GM18867 (cell line): ENCODE data around the gene CHAC2.
A peak's percentile ranks its signal among the peaks of the same experiment; 100 is the strongest.
"Not testable (repeated sequence)": the region's sequence is repeated elsewhere in the genome, so short reads cannot be mapped to it uniquely, and the experiment has no call there.

ENCODE experiments used
- ATAC-seq: cut with Tn5 transposase; IDR thresholded peaks from one replicate; pipeline ENCODE4 v1.9.1; 2021; ENCODE audit warnings: mild to moderate bottlenecking, moderate library complexity; ENCODE audit not compliant: unreplicated experiment

CHAC2 gene

GRCh38 chr2:53767405-53768241, at the start of gene CHAC2:
Gene CHAC2, plus strand, starts transcription at chr2:53767804. Its CDS starts 83 bp downstream, at chr2:53767887.
- peak; percentile 91 for ATAC-seq

GRCh38 chr2:53720944-53721343, 46.7 kb upstream of the CHAC2 start:
- ATAC-seq = not testable (repeated sequence)

DNA sequence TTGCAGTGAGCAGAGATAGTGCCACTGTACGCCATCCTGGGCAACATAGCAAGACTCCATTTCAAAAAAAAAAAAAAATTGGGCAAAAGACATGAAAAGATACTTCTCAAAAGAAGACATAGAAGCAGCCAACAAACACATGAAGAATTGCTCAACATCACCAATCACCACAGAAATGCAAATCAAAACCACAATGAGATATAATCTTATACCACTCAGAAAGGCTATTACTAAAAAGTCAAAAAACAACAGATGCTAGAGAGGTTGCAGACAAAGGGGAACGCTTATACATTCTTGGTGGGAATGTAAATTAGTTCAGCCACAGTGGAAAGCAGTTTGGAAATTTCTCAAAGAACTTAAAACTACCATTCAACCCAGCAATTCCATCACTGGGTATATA, 43.1 kb upstream of the CHAC2 start:
- ATAC-seq = no peak

DNA sequence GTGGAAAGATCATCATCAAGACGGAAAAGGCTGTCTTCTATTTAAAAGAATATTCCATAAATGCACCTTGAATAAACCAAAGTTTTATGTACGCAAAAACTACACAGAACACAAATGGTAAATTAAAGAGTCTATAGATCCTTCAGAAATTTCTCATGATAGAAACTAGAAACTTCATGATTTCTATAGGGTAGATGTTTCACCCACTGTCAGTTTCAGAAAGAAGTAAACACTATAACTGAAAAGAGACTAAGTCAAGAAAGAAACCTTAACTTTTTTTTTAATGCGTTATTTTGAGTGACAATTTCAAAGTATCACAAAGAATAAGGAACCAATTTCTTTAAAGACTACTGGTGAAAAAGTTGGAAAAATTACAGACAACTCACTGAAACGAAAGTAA, 41.9 kb upstream of the CHAC2 start:
- no peak for ATAC-seq

GRCh38 chr2:53727921-53728320, 39.7 kb upstream of the CHAC2 start:
- ATAC-seq = no peak

GRCh38 chr2:53729143-53729762, 38.4 kb upstream of the CHAC2 start:
- ATAC-seq = no peak

GRCh38 chr2:53737091-53737490, 30.5 kb upstream of the CHAC2 start:
- ATAC-seq = no peak

DNA sequence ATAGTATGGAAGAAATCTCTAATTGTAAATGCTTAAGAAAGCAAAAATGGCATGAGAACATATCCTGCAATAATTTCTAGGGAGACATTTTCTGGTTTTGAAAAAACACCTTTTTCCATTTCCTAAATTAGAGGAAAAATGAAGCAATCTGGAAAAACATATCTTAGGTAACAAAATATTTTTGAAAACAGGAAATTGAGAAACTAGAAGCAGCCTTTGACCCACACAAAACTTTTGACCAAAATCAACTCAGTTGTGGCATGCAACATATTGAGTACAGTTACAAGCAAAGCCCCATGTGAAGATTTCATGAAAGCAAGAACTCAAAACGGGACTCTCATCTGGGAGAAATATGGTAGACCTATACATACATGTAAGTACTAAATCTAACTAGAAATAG, 28.6 kb upstream of the CHAC2 start:
- no peak for ATAC-seq

DNA sequence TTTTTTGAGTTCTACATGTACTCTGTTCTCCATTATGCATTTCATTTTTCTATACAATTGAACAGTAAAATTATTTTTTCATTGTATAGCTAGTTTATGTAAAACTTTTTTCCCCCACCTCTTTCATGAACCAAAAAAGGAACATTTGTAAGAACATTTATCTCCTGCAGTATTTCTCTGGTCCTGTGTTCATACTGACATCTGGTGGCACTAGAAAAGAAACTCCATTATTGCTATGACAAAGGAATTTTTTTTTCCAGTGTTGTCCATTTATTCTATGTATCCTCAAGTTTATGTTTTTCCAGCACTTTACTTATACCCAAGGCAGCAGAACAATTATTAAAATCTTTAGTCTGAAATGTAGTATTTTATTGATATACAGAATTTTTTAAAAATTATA, 27.4 kb upstream of the CHAC2 start:
- ATAC-seq = no peak

DNA sequence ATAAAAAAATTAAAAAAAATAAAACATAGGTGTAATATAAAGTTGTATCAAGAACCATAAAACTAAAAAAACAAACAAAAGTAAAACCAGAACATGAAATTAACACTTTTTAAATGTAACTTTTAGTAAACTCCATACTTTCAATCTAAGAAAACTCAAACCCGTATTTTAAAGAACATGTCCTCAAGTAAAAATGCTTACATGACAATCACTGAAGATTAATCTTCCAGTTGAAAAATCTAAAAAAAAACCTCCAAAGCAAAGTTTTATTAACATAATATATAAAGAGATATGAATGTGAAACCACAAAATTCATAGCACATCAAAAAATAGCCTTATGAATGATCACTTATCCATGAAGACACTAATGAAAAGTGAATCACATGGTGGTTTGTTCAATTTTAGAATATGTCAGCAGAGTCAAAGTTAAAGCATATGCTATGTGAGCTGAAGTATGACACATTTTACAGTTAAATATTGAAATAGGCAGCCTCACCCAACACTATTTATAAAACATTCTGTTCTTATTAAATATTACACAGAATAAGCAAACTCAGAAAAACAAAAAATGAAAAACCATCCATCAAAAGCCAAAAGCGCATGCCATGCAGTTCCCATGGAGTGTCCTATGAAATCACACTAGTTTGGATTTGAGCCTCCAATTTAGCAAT, 23.1 kb upstream of the CHAC2 start:
- ATAC-seq = no peak

DNA sequence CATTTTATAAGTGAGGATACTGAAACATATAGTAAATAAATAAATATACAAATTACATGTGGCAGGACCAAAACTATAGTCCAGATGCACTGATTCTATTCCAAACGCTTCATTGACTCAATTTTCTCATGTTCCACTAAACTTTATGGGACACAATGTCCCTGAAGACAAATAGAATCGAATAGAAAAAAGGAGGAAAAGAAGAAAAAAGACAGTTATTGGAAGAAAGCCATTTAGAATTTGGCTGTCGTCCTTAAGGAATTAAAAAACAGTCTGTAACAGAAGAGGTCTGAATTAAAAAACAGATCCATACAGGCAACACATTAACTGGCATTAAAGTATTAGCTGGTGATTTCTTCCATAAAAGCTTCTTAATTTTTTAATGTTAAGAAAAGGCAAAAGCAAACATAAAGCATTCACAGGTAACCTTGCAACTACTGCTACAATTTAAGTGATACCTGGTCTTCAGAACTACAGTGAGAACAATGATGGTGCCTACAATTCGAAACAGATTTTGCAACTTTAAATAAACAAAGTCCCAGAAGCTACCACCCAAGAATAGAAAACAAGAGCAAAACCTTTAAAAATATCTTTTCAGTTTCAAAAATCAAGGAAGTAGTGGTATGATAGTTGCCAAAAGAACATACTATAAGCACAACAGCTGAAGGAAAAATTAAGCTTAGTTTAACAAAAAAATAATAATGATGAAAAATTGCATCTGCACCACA, 17.4 kb upstream of the CHAC2 start:
- ATAC-seq = no peak

DNA sequence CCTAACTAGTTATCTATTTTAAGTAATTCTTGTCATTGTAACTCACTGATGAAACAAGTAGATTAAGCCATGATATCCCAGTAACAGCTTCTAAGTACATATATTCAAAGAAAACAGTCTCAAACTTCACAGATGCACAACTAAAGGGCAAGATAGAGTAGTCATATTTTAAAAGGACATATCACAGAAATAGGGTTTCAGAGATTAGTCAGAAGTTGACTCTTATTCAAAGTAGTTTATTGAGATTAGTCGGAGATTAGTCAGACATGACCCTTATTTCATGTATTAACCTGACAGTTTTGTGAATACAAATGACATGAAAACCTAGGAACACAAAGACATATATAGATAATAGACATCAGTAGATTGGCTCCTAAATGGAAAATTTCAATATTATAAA, 15.9 kb upstream of the CHAC2 start:
- peak; percentile 97 for ATAC-seq

DNA sequence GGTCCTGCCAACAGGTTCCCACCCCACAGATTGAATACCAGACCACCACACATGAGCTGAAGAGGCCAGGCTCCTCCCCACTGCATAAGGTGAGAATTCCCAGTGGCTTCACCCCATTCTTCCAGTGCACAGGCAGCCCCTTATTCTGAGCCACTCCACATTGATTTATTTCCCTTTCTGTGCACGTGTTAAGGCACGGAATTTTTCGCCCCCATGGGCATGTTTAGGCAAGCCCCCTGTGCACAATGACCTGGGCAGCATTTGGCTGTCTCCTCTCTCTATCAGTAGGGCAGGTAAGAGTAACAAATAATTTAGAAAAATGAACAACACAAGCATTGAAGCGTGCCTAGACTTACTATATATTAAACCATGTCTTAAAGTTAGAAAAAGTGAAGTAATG, 15.2 kb upstream of the CHAC2 start:
- ATAC-seq = no peak

- no peak for ATAC-seq
These were observed 14.6 kb upstream of the CHAC2 start for GRCh38 chr2:53753041-53753440.

GRCh38 chr2:53755121-53755520, 12.5 kb upstream of the CHAC2 start:
- ATAC-seq = no peak

- ATAC-seq = no peak
These were observed 11.0 kb upstream of the CHAC2 start for GRCh38 chr2:53756644-53757043.

DNA sequence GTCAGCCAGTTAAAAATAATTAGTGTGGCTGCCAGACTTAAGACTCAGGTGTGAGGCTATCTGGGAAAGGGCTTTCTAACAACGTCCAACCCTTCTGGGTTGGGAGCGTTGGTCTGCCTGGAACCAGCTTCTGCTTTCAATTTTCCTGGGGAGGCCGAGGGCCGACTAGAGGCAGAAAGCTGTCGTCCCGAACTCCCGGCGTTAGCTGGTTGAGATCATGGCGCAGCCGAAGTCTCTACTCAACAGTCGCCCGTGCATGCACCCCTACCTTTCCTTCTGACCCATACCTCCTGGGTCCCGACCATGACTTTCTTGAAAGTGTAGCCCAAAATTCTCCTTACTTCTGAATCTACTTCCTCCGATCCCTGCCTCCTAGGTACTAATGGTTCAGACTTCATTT, 10.4 kb upstream of the CHAC2 start:
- not testable (repeated sequence) for ATAC-seq

DNA sequence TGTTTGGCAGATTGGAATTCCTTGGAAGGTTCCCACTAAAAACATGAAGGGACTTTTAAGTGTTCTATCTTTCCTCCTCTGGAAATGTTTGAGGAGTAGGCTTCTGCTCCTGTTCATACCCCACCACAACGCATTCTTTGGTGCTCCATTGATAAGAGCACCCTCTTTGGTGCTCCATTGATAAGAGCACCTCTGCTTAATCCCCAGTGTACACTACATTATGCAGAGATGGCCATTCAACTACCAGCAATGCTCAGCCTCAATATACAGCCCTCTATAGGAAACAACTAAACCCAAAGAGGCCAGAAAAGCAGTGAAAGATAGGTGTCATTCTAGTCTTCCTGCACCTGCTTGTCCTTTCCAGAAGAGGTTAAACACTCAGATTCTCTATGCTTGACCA, 1.8 kb upstream of the CHAC2 start:
- ATAC-seq = no peak

DNA sequence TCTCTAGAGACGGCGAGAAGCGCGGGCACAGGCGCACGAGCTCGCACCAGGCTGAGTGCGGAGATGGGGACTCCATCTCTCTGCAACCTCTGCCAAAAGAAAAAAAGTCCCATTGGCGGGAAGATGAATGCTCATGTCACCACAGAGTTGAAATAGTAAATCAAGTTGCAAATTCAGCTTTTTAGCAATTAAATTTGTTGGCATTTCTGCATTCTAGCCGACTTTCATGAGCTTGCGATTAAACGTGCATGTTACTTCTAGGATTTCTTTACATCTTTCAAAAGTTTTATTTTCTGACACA, 588 bp downstream of the CHAC2 start:
- ATAC-seq = peak; percentile 54

DNA sequence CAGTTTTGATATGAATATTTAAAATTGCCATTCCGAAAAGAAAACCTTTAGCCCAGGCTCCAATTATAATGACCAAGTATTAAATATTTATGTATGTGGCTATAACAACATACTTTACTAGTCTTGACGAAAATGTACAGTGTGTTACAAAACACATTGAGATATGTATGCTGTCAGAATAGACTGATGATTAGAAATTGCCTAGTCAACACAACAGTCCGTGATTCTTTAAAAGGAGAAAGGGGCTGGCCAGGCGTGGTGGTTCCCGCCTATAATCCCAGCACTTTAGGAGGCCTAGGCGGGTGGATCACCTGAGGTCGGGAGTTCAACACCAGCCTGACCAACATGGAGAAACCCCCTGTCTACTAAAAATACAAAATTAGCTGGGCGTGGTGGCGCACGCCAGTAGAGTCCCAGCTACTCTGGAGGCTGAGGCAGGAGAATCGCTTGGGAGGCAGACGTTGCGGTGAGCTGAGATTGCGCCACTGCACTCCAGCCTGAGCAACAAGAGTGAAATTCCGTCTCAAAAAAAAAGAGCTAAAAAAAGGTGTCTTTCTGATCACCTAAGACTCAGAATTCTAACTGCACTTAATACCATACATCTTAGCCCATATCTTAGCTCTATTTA, 1.8 kb downstream of the CHAC2 start:
- no peak for ATAC-seq

DNA sequence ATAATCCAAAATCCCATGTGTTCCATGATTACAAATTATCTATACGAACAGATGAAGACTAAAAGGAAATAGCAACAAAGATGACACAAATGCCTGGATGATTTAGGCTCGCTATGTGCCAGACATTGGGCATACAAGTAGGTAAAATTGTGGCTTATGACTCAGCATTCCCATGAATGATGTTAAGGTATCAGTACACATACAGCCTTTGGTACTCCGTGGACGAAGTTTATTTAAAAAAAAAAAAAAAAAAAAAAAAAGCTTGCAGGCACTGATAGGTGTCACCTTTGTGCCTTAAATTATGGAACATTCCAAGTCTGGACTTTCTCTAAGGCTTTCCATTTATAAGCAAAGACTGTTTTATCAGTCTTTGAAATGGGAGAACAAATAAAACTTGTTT, 2.7 kb downstream of the CHAC2 start:
- ATAC-seq = no peak
